GM12872 (cell line): Measurements from ENCODE around the gene B3GALNT1.

ENCODE experiments used
- TF ChIP-seq, protein P1 (sequence below): IDR thresholded peaks from 3 replicates; pipeline ENCODE4 v1.5.1; 2011; ENCODE audit warnings: low read depth, mild to moderate bottlenecking, low read length, moderate library complexity; ENCODE audit not compliant: insufficient read depth

B3GALNT1 gene

DNA sequence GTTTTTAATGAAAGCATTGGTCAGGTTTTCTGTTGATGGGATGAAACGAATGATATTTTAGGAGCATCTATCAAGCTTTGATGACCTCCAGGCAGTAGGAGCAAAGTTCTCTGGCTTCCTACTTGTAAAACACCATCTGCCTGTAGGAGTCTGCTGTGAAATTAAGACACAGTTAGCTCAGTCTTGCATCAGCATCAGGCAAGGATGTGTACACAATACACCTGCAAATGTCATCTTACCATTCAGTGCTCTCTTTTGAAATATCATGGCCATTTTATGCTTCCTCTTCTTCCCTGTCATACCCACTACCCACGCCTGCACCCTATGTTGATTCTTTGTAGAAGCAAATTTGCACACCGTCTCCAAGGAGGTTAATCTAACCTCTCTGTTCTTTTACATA, 38.2 kb downstream of the B3GALNT1 start:
- TF ChIP-seq, protein P1, sequence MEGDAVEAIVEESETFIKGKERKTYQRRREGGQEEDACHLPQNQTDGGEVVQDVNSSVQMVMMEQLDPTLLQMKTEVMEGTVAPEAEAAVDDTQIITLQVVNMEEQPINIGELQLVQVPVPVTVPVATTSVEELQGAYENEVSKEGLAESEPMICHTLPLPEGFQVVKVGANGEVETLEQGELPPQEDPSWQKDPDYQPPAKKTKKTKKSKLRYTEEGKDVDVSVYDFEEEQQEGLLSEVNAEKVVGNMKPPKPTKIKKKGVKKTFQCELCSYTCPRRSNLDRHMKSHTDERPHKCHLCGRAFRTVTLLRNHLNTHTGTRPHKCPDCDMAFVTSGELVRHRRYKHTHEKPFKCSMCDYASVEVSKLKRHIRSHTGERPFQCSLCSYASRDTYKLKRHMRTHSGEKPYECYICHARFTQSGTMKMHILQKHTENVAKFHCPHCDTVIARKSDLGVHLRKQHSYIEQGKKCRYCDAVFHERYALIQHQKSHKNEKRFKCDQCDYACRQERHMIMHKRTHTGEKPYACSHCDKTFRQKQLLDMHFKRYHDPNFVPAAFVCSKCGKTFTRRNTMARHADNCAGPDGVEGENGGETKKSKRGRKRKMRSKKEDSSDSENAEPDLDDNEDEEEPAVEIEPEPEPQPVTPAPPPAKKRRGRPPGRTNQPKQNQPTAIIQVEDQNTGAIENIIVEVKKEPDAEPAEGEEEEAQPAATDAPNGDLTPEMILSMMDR: no peak

DNA sequence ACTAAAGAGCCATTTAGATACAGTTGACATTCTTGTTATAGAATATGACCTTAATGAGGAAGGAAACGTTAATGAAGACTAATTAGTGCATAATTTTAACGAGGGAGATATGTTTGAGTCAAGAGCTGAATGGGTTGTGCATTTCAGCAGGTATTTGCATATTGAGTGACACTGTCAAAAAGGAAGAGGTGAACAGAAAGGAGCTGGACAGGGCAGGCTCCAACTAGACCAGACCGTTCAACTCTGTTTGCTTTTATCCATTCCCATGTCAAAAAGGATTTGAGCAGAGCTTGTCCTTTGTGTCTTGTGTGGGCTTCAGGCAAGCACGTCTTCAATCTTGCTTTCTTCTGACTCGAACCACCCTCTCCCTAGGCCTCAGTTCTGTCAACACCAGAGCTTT, 40.7 kb downstream of the B3GALNT1 start:
- TF ChIP-seq, protein P1: no peak

DNA sequence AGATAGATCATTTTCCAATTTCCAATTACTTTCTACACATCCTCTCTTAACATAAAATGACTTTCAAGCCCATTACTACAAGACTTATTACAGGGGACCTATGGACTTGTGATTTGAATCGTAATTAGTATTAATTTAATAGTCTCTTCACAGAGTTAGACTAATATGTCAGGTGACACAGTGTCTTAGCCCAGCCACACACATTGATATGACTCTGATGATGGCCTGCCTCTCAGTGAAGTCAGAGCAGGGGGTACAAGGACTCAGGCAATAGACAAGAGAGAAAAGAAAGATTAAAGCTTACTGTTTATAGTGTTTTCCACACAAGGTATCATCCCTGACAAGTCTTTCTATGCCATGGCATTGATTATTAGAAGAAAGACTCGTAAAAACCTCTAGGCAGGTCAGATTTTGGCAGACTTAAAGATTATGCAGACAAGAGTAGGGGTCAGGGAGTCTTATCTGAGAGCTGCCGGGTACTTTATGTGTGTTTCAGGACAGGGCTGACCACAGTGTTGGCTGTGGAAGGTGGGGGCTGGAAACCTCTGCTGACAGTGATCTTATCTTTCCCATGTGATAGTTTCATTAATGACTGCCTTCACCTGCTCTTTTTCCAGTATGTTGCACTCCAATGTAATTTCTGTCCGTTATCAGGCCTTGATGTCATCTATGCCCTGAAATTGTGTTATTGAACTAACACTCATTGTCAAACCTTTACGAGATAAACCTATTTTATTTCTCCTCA, 50.1 kb downstream of the B3GALNT1 start:
- TF ChIP-seq, protein P1: no peak

DNA sequence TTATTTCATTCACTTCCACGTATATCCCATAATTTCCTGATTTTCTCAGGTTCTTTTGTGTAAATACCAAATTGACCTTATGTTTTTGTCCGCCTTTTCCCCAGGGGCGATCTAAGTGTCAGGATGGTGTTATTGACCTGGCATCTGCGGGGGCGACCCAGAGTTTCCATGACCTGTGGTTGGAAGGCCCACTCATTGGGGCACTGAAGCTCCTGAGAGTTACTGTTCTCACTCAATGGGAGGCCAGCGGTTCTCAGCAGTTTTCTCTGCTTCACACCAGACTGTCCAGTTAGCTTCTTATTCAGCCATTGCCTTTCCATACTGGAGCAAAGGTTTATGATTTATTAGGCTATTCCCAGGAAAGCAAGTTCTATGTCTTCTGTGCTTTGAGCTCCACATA, 53.3 kb downstream of the B3GALNT1 start:
- TF ChIP-seq, protein P1: no peak

DNA sequence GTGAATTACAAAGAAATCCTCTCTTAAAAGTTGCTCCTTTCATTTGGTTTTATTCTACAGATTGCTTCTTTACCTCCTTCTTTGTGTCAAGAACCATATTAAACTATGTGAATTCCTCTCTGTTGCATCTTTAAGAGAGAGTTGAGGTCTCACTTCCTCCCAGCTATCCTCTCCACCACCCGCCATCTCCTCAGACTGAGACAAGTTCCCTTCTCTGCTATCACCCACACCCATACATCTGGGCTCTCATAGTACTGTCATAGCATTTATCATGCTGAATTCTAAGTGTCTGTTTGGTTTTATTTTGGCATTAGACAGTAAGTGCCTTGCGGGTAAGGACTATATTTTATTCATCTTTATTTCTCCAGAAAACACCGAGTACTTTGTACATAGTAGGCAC, 54.2 kb downstream of the B3GALNT1 start:
- TF ChIP-seq, protein P1: no peak

DNA sequence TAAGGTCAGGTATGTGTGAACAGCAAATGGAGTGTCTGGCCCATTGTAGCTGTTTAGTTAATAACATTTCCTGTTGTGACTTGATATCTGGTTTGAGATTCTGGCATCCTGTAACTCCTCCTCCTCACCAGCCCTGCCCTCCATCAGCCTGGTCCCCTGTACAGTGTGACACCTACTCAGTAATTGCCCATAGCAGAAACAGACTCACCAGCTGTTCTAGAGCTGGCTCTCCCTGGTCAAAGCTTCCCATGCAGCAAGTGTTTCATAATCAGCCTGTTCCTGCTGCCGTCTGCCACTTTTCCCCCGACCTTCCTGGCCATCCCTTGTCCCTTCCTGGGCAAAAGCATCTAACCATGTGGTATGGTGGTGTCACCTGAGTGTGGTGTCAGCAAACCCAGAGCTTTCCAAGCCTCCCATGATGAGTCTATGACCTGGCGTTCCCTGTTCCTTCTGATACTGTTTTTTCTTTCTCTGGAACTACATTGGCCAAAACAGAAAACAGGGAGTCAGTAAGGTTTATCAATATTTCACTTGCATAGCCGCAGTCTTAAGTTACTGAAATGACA, 55.4 kb downstream of the B3GALNT1 start:
- TF ChIP-seq, protein P1: no peak

DNA sequence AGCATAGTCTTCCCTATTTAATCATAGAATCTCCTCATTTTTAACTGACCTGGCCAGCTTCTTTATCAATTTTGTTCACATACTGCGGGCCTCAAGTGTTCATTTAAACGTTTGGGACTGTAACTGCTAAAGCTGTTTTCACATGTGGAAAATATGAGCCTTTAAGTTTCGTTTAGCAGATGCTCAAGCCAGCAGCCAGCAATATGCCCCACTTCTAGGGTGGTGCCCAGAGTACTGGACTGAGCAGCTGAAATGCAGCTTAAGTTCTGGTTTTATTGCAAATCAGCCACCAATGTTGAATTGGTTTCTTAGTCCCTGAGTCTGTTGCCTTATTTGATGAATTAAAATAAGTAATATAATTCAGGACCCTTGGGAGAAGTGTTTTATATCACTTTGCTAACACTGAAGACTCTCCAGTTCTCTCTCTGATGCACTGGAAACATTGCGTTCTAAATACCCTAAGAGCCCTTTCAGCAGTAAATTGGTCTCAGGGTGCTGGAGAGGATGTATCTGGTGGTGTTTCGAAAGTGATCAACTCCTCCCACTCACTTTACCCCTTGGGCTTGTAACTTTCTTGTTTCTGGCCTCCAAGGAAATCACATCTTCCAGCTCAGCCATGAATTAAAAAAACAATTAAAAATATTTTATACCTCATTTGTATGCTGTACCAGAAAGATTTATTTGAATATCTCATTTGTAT, 61.7 kb downstream of the B3GALNT1 start:
- TF ChIP-seq, protein P1: no peak
